Upper lobe of left lung (tissue), 4 donors: ENCODE results near the gene GABPA.

Experiments used
- EP300 ChIP-seq, 4 donors: sonication (generic); formaldehyde crosslinking; IDR thresholded peaks; one replicate each; pipeline ENCODE4 v1.5.1; 2017; ENCODE audit warnings: antibody characterized with exemption in 4 of 4, control low read depth in 2 of 4
- POLR2A ChIP-seq, 4 donors: fragments of 450-650 bp; IDR thresholded peaks; one replicate each; pipeline ENCODE4 v1.5.1; 2016 to 2017; ENCODE audit warnings: antibody characterized with exemption in 4 of 4, mild to moderate bottlenecking in 2 of 4
- TF ChIP-seq, protein P1 (sequence below), 6 experiments: fragments of 450-650 bp in 4 of 6; fragments of 200-600 bp in 2 of 6; sonication (generic) in 2 of 6; IDR thresholded peaks; one replicate each; pipeline ENCODE4 v1.5.1; 2016 to 2019; ENCODE audit warnings: antibody characterized with exemption in 6 of 6

DNA sequence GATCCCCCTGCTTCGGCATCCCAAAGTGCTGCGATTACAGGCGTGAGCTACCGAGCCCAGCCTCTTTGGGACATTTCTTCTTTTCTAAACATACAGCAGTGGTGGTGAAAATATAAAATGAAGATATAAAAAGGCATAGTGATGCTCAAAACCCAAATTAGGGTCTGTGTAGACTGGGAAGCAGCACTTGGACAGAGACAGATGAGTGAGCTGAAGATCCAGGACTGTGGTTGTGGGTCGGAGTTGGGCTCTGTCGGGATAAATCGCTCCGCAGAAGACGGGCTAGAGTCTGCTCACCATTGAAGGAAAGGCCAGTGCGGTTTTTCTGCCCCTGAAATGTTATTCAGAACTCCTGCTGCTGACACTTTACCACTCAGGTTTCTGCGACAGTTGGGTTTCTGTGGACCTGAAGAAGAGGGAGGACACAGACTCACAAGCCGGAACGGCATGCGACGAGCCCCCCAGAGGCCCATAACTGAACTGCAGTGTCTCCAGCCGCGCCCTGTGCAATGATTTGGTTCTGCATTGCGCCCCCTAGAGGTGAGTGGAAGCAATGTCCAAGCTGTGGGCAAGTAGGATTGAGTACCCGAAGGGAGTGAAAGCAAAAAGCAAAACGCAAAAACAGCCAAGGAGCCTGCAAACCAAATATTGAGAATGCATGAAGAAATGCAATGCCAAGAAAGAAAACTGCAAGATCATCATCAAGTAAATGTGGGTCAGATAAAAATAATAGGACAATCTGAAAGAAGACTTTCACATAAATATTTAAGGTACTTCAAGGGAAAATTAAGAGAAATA, 66.6 kb downstream of the GABPA start:
- TF ChIP-seq POLR2A (IDR thresholded peaks at IDR 0.05) (no peak), EP300 (IDR thresholded peaks at IDR 0.05) (no peak)
- TF ChIP-seq, protein P1, sequence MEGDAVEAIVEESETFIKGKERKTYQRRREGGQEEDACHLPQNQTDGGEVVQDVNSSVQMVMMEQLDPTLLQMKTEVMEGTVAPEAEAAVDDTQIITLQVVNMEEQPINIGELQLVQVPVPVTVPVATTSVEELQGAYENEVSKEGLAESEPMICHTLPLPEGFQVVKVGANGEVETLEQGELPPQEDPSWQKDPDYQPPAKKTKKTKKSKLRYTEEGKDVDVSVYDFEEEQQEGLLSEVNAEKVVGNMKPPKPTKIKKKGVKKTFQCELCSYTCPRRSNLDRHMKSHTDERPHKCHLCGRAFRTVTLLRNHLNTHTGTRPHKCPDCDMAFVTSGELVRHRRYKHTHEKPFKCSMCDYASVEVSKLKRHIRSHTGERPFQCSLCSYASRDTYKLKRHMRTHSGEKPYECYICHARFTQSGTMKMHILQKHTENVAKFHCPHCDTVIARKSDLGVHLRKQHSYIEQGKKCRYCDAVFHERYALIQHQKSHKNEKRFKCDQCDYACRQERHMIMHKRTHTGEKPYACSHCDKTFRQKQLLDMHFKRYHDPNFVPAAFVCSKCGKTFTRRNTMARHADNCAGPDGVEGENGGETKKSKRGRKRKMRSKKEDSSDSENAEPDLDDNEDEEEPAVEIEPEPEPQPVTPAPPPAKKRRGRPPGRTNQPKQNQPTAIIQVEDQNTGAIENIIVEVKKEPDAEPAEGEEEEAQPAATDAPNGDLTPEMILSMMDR (IDR thresholded peaks at IDR 0.05): peak; percentile 88 to 98 (median 94)
